H1 (cell line): Measurements from ENCODE around the gene SATL1. TPM values are rescaled to one million over a fixed set of nuclear protein-coding genes. Genes with fewer than 3 reads are reported as not detected.

Experiments used
- CTCF ChIA-PET: fragments of 300-600 bp; sonication (Branson Sonifier 250); formaldehyde crosslinking; loops from one replicate; lab custom pipeline; 2021; ENCODE audit not compliant: partially characterized antibody; lab: Charles Lee
- POLR2A ChIA-PET: fragments of 300-600 bp; sonication (Branson Sonifier 250); formaldehyde crosslinking; loops from one replicate; lab custom pipeline; 2021; ENCODE audit warnings: inconsistent platforms; ENCODE audit not compliant: partially characterized antibody; lab: Charles Lee
- DNase-seq, 2 experiments: peaks; one replicate each; pipeline versions ENCODE4 v3.0.0 to v3.0.0-alpha.2; 2010 to 2022; ENCODE audit warnings: low spot score in 2 of 2, low read depth in 1 of 2, mixed read lengths in 1 of 2
- FAIRE-seq: peaks from 2 replicates; lab custom pipeline; 2011; peaks lifted over from hg19 to GRCh38; lab: Jason Lieb, UNC
- H2AFZ ChIP-seq: 2 replicates; pipeline ENCODE4 v1.8.1; 2012; ENCODE audit warnings: low read length, inconsistent platforms
- H2AK5ac ChIP-seq: 2 replicates; pipeline ENCODE4 v1.6.1; 2013; ENCODE audit warnings: low read depth, low read length
- H2BK120ac ChIP-seq: replicated peaks from 2 replicates; pipeline ENCODE3; 2013; ENCODE audit warnings: low read depth, low read length, inconsistent platforms
- H2BK12ac ChIP-seq: 2 replicates; pipeline ENCODE4 v1.6.1; 2013; ENCODE audit warnings: low read depth, low read length
- H2BK15ac ChIP-seq: 2 replicates; pipeline ENCODE4 v1.6.1; 2013; ENCODE audit warnings: low read length
- H2BK20ac ChIP-seq: 2 replicates; pipeline ENCODE4 v1.6.1; 2013; ENCODE audit warnings: low read length
- H2BK5ac ChIP-seq: 2 replicates; pipeline ENCODE4 v1.6.1; 2013; ENCODE audit warnings: low read depth, low read length
- H3K14ac ChIP-seq: 2 replicates; pipeline ENCODE4 v1.6.1; 2013; ENCODE audit warnings: inconsistent platforms; ENCODE audit not compliant: insufficient read length
- H3K18ac ChIP-seq: 2 replicates; pipeline ENCODE4 v1.6.1; 2013; ENCODE audit warnings: low read length; ENCODE audit errors: extremely low read depth
- H3K23ac ChIP-seq: 2 replicates; pipeline ENCODE4 v1.6.1; 2013; ENCODE audit warnings: inconsistent platforms; ENCODE audit not compliant: insufficient read length
- H3K23me2 ChIP-seq: 2 replicates; pipeline ENCODE4 v1.6.1; 2013; ENCODE audit warnings: low read depth, low read length
- H3K27ac ChIP-seq: 2 replicates; pipeline ENCODE4 v1.6.1; 2011; ENCODE audit warnings: low read depth, low read length, inconsistent platforms
- H3K27me3 ChIP-seq, 4 experiments: replicated peaks in 1 of 4; 1 replicate in 1 of 4; 2 replicates in 3 of 4; pipeline versions ENCODE4 v1.6.1 to v1.8.1; 2011 to 2013; ENCODE audit warnings: low read length in 3 of 4, mild to moderate bottlenecking in 3 of 4, inconsistent platforms in 2 of 4, mixed read lengths in 2 of 4, moderate library complexity in 1 of 4; ENCODE audit not compliant: control insufficient read depth in 3 of 4, insufficient read depth in 3 of 4; ENCODE audit errors: extremely low read depth in 1 of 4
- H3K36me3 ChIP-seq, 4 experiments: 2 replicates each; pipeline versions ENCODE4 v1.6.1 to v1.8.1; 2011 to 2013; ENCODE audit warnings: mild to moderate bottlenecking in 4 of 4, low read length in 3 of 4, moderate library complexity in 2 of 4, control low read depth in 1 of 4, inconsistent platforms in 1 of 4; ENCODE audit not compliant: insufficient read depth in 4 of 4, control insufficient read depth in 2 of 4
- H3K4ac ChIP-seq: replicated peaks from 2 replicates; pipeline ENCODE3; 2013; ENCODE audit warnings: low read length, low read depth, mixed read lengths, inconsistent platforms; ENCODE audit not compliant: insufficient read length
- H3K4me1 ChIP-seq, 4 experiments: replicated peaks in 1 of 4; 1 replicate in 1 of 4; 2 replicates in 3 of 4; pipeline versions ENCODE4 v1.6.1 to v1.8.1; 2011 to 2013; ENCODE audit warnings: low read length in 3 of 4, inconsistent platforms in 2 of 4, mixed read lengths in 1 of 4; ENCODE audit not compliant: insufficient read depth in 4 of 4, control insufficient read depth in 3 of 4
- H3K4me2 ChIP-seq, 2 experiments: 2 replicates each; pipeline versions ENCODE4 v1.6.1 to v1.8.1; 2011 to 2013; ENCODE audit warnings: low read depth in 2 of 2, low read length in 2 of 2, control low read depth in 1 of 2, inconsistent platforms in 1 of 2, mild to moderate bottlenecking in 1 of 2; ENCODE audit not compliant: insufficient read depth in 1 of 2
- H3K4me3 ChIP-seq, 4 experiments: fragments of 200-600, 300-600 bp in 1 of 4; sonication (generic), shearing (Covaris generic), sonication (Bioruptor Twin) in 1 of 4; 2 replicates each; pipeline versions ENCODE4 v1.5.1 to v1.8.1; 2011 to 2016; ENCODE audit warnings: low read length in 4 of 4, low read depth in 3 of 4, control low read depth in 2 of 4, inconsistent platforms in 2 of 4, mild to moderate bottlenecking in 2 of 4, mixed read lengths in 1 of 4, moderate library complexity in 1 of 4; ENCODE audit not compliant: insufficient read depth in 2 of 4; ENCODE audit errors: extremely low read depth in 1 of 4
- H3K56ac ChIP-seq: replicated peaks from 2 replicates; pipeline ENCODE3; 2013; ENCODE audit warnings: low read depth, mild to moderate bottlenecking, mixed read lengths, low read length, inconsistent platforms; ENCODE audit not compliant: insufficient read length
- H3K79me1 ChIP-seq: 2 replicates; pipeline ENCODE4 v1.6.1; 2013; ENCODE audit warnings: low read depth, low read length, control low read depth
- H3K79me2 ChIP-seq, 2 experiments: 2 replicates each; pipeline versions ENCODE4 v1.6.1 to v1.8.1; 2012 to 2013; ENCODE audit warnings: low read length in 2 of 2, mild to moderate bottlenecking in 2 of 2, inconsistent platforms in 1 of 2; ENCODE audit not compliant: insufficient read depth in 2 of 2, control insufficient read depth in 1 of 2
- H3K9ac ChIP-seq, 4 experiments: replicated peaks in 1 of 4; 1 replicate in 1 of 4; 2 replicates in 3 of 4; pipeline versions ENCODE4 v1.6.1 to v1.8.1; 2011 to 2013; ENCODE audit warnings: low read depth in 3 of 4, low read length in 3 of 4, control low read depth in 2 of 4, mild to moderate bottlenecking in 2 of 4, moderate library complexity in 2 of 4, inconsistent platforms in 1 of 4; ENCODE audit errors: extremely low read depth in 1 of 4
- H3K9me3 ChIP-seq, 2 experiments: 2 replicates each; pipeline versions ENCODE4 v1.6.1 to v1.8.1; 2012 to 2013; ENCODE audit warnings: mild to moderate bottlenecking in 2 of 2, moderate library complexity in 2 of 2, control low read depth in 1 of 2, inconsistent platforms in 1 of 2, low read depth in 1 of 2, low read length in 1 of 2, mixed read lengths in 1 of 2; ENCODE audit not compliant: insufficient read depth in 2 of 2
- H4K20me1 ChIP-seq, 2 experiments: replicated peaks in 1 of 2; 2 replicates each; pipeline versions ENCODE3 to v1.8.1; 2011 to 2013; ENCODE audit warnings: inconsistent platforms in 2 of 2, low read length in 2 of 2, mild to moderate bottlenecking in 1 of 2; ENCODE audit not compliant: insufficient read depth in 2 of 2, control insufficient read depth in 1 of 2
- H4K5ac ChIP-seq: 2 replicates; pipeline ENCODE4 v1.6.1; 2013; ENCODE audit warnings: low read length, low read depth, mixed read lengths, inconsistent platforms; ENCODE audit not compliant: insufficient read length
- H4K8ac ChIP-seq: 2 replicates; pipeline ENCODE4 v1.8.0; 2013; ENCODE audit warnings: mild to moderate bottlenecking, moderate library complexity, low read length, inconsistent platforms; ENCODE audit not compliant: insufficient read depth; ENCODE audit errors: extremely low read depth
- H4K91ac ChIP-seq: replicated peaks from 2 replicates; pipeline ENCODE3; 2013; ENCODE audit warnings: low read length, mixed read lengths, inconsistent platforms; ENCODE audit not compliant: insufficient read length
- EGR1 ChIP-seq: IDR thresholded peaks from 2 replicates; pipeline ENCODE4 v1.6.1; 2011; ENCODE audit warnings: low read depth, low read length, borderline replicate concordance
- USF2 ChIP-seq: IDR thresholded peaks from 2 replicates; pipeline ENCODE4 v1.6.1; 2011; ENCODE audit warnings: low read length, improper control_type of control experiment
- WGBS, 2 experiments: shearing (Covaris generic) in 1 of 2; methylation state at CpG; one replicate each; pipeline versions ENCODE4 v1.1.6 to v1.1.7; 2013 to 2015; ENCODE audit warnings: low lambda C conversion rate in 2 of 2, mixed read lengths in 2 of 2, inconsistent platforms in 1 of 2, low coverage in 1 of 2, missing lambda C conversion rate in 1 of 2; ENCODE audit not compliant: insufficient replicate concordance in 2 of 2, insufficient coverage in 1 of 2, insufficient read length in 1 of 2; ENCODE audit errors: extremely low coverage in 1 of 2, missing lambda C conversion rate in 1 of 2; 5-methylcytosine and 5-hydroxymethylcytosine counted together
- polyA plus RNA-seq, 7 experiments: library from polyadenylated mRNA; depleted of rRNA in 3 of 7; stranded (reverse) in 5 of 7; unstranded in 2 of 7; fragments of >200 nt in 5 of 7; fragments of 200-250 nt in 2 of 7; gene quantifications; 1 replicate in 5 of 7; 2 replicates in 1 of 7; 4 replicates in 1 of 7; pipeline versions ENCODE4 v1.2.1 to v1.2.3, GENCODE V29; 2011 to 2013; ENCODE audit warnings: missing spikeins in 2 of 7, mixed read lengths in 2 of 7
- total RNA-seq: library from RNA; stranded (reverse); fragmentation: NEBNext Ultra II Directional; extraction: Animal tissue kit (Norgen Biotek cat#: 25700); gene quantifications from 2 replicates; pipeline ENCODE4 v1.2.1, GENCODE V29; 2021

The SATL1 gene
- total and polyA plus RNA-seq, 2 of the 8 experiments (the other 6 are each of a cell fraction or from before 2014, with no cell fraction given), result 0.06 to 0.17 TPM

DNA sequence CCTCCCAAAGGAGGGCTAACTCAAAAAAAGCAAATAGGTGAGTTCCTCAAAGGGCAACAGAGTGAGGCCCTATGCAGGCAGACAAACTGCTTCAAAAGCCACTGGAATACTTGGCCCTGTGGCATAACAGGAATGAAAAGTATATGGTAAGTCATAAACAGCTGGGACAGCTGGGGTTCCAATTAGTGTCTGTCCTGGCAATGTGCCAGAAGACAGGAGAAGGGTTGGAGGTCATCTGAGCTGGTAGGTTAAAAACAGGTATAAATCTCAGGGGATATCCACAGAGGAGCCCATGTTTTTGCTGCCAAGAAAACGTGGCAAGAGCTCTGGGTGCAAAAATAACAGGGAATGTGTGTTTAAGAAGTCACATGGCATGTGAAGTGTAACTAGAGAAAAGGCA is 128.3 kb downstream of the SATL1 start:
- Histone ChIP-seq H2BK5ac (no peak overlapping the region), H2AK5ac (no peak overlapping the region), H2BK12ac (no peak overlapping the region), H4K20me1 (no peaks in the 10 kb centered on the region), H2AFZ (no peak overlapping the region), H3K27ac (no peak overlapping the region), H3K14ac (no peak overlapping the region), H3K56ac (no peak overlapping the region), H3K4me2 (no peak overlapping the region), H4K5ac (no peak overlapping the region), H2BK120ac (no peak overlapping the region), H3K4ac (no peak overlapping the region), H4K91ac (no peak overlapping the region), H3K9me3 (no peaks in the 10 kb centered on the region), H4K8ac (no peak overlapping the region), H2BK20ac (no peak overlapping the region), H2BK15ac (no peak overlapping the region), H3K18ac (no peak overlapping the region), H3K23ac (no peak overlapping the region), H3K4me3 (no peak overlapping the region), H3K79me1 (no peaks in the 10 kb centered on the region), H3K23me2 (no peaks in the 10 kb centered on the region), H3K4me1 (no peaks in the 10 kb centered on the region), H3K9ac (no peak overlapping the region), H3K79me2 (no peaks in the 10 kb centered on the region), H3K36me3 (no peaks in the 10 kb centered on the region), H3K27me3 (no peaks in the 10 kb centered on the region)
- DNase-seq, result no peak
- ChIA-PET CTCF (no interaction called here), POLR2A (no interaction called here)
- no peak for FAIRE-seq
- TF ChIP-seq EGR1, result no peak
- TF ChIP-seq USF2, result no peak
- 73% methylated on average over 1 of the region's 1 CpG; no CpG with 5 or more reads in 1 of the 2 experiments for WGBS, 2 experiments
